Mucosa of descending colon (tissue), 3 donors: ENCODE data around the gene SCGN. TPM values are rescaled to one million over a fixed set of nuclear protein-coding genes. Genes with fewer than 3 reads are reported as not detected.

ENCODE experiments used
- ATAC-seq: fragments of 200-7000 bp; cut with Tn5 transposase; one replicate; pipeline ENCODE4 v1.9.1; 2020; ENCODE audit warnings: mild to moderate bottlenecking, moderate library complexity
- DNase-seq, 3 donors: peaks; one replicate each; pipeline ENCODE4 v3.0.0-alpha.2; 2020
- H3K36me3 ChIP-seq: fragments of 200-600 bp; one replicate; pipeline ENCODE4 v1.8.0; 2021; ENCODE audit warnings: low read depth, mild to moderate bottlenecking
- H3K4me1 ChIP-seq: fragments of 200-600 bp; one replicate; pipeline ENCODE4 v1.8.0; 2021; ENCODE audit warnings: low read depth, mild to moderate bottlenecking
- H3K4me3 ChIP-seq: fragments of 200-600 bp; one replicate; pipeline ENCODE4 v1.8.0; 2021; ENCODE audit warnings: mild to moderate bottlenecking
- H3K9me3 ChIP-seq: fragments of 200-600 bp; one replicate; pipeline ENCODE4 v1.8.0; 2021; ENCODE audit warnings: mild to moderate bottlenecking
- CTCF ChIP-seq: fragments of 200-600 bp; IDR thresholded peaks from one replicate; pipeline ENCODE4 v1.8.0; 2022; ENCODE audit warnings: antibody characterized with exemption, mild to moderate bottlenecking
- intact Hi-C, 2 donors: fragments of 100-400 bp; cut with DNase I in 1 of 2; cut with micrococcal nuclease in 1 of 2; formaldehyde crosslinking; loops; one replicate each; pipeline versions ENCODE4 v1.11.0 to v1.11.1; 2022; cut with DNase I, micrococcal nuclease
- long read RNA-seq, 2 donors: library from polyadenylated mRNA; unstranded; transcript quantifications; one replicate each; pipeline ENCODE4 v2.0.0, GENCODE V29; 2019 to 2021
- total RNA-seq, 3 donors: library from RNA; stranded (reverse); fragmentation: NEBNext Ultra II Directional in 2 of 3; extraction: Animal tissue kit (Norgen Biotek cat#: 25700) in 2 of 3; gene quantifications; one replicate each; pipeline versions ENCODE4 v1.2.1 to v1.2.4, GENCODE V29; 2021 to 2023
- donor health status: DM: no; HTN: no; CAD: no; lungs with moderate emphysema.
- donor health status: DM: no; HTN: no; CAD: no.
- donor health status: DM: no; HTN: yes; CAD: no.

SCGN gene, protein sequence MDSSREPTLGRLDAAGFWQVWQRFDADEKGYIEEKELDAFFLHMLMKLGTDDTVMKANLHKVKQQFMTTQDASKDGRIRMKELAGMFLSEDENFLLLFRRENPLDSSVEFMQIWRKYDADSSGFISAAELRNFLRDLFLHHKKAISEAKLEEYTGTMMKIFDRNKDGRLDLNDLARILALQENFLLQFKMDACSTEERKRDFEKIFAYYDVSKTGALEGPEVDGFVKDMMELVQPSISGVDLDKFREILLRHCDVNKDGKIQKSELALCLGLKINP
- 10 to 100 TPM in 1 of 3 donors, 1 to 10 TPM in 2; 6.4 to 18.5 (median 7.4) TPM for total RNA-seq
- long read RNA-seq, donor 1, transcript SCGN-202 (11 exons, 1,447 nt) = major isoform, 16 of 19 reads
- long read RNA-seq, donor 1, partial matches to known transcripts = 0 of 19 reads
- long read RNA-seq, donor 1, other reads (novel, unspliced or antisense) = 2 of 19 reads
- long read RNA-seq, donor 2, transcript SCGN-202 (11 exons, 1,447 nt) = major isoform, 10 of 10 reads
- long read RNA-seq, donor 2, partial matches to known transcripts = 0 of 10 reads
- long read RNA-seq, donor 2, other reads (novel, unspliced or antisense) = 0 of 10 reads

DNA sequence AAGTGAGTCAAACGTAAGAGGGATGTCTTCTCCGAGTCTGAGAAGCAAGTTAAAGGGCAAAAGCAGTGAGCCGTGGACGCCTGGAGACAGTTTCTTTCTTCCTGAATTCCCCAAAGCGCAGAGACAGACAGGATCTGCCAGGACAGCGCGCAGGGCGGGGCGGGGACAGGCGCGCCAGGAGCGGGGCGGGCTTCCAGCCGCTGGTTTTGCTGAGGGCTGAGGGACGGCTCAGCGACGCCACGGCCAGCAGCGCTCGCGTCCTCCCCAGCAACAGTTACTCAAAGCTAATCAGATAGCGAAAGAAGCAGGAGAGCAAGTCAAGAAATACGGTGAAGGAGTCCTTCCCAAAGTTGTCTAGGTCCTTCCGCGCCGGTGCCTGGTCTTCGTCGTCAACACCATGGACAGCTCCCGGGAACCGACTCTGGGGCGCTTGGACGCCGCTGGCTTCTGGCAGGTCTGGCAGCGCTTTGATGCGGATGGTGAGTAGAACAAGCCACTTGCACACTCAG is at the start of gene SCGN:
TSS of gene SCGN (plus strand) at position 209 of the 509 bp plus-strand sequence. CDS start at position 398, 189 bp downstream.
- intact Hi-C loops = no loop called here
- ATAC-seq = peak; percentile 87
- DNase-seq = peak; percentile 45 to 79 (median 78)
- TF ChIP-seq CTCF = no peak
- Histone ChIP-seq H3K4me3 (no peak within 1 kb of the TSS), H3K9me3 (no peaks in the 10 kb centered on the region), H3K4me1 (no peaks in the 10 kb centered on the region), H3K36me3 (no peaks in the 10 kb centered on the region)

DNA sequence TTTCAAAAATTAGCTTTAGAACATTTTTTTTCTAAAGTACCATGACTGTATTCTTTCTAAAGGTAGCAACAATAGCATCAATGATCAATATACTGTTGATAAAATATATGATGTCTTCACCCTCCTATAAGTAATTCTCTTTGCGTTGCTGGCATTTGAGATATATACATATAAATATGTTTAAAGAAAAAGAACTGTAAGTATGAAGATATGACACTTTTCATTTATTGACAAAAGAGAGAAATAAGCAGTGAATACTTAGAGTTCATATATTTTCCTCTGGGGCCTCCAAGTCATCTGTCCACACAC is 49.4 kb upstream of the SCGN start:
- ATAC-seq (no peak), DNase-seq (no peak)
- Histone ChIP-seq H3K4me3 (no peak overlapping the region), H3K36me3 (no peaks in the 10 kb centered on the region), H3K4me1 (no peaks in the 10 kb centered on the region), H3K9me3 (no peaks in the 10 kb centered on the region)
- intact Hi-C loops = no loop called here
- no peak for TF ChIP-seq CTCF

- no peak overlapping the region for H3K4me3 ChIP-seq
- no peaks in the 10 kb centered on the region for H3K4me1 ChIP-seq
- ATAC-seq (no peak), DNase-seq (no peak)
- H3K9me3 ChIP-seq = no peaks in the 10 kb centered on the region
- no peaks in the 10 kb centered on the region for H3K36me3 ChIP-seq
- no peak for TF ChIP-seq CTCF
- intact Hi-C loops = no loop called here
These were observed 48.8 kb upstream of the SCGN start for GRCh38 chr6:25603251-25603650.

GRCh38 chr6:25606151-25606550 is 45.9 kb upstream of the SCGN start:
- ATAC-seq = no peak
- intact Hi-C loops = no loop called here
- Histone ChIP-seq H3K4me1 (no peaks in the 10 kb centered on the region), H3K36me3 (no peaks in the 10 kb centered on the region), H3K9me3 (no peaks in the 10 kb centered on the region), H3K4me3 (no peak overlapping the region)
- TF ChIP-seq CTCF = no peak
- DNase-seq = no peak

GRCh38 chr6:25608558-25609174 is 43.3 kb upstream of the SCGN start:
- intact Hi-C loops = no loop called here
- DNase-seq (no peak), ATAC-seq (no peak)
- H3K4me1 ChIP-seq = no peaks in the 10 kb centered on the region
- TF ChIP-seq CTCF = no peak
- H3K9me3 ChIP-seq = no peaks in the 10 kb centered on the region
- H3K4me3 ChIP-seq = no peak overlapping the region
- no peaks in the 10 kb centered on the region for H3K36me3 ChIP-seq
